Right atrium auricular region (tissue), 2 donors: Measurements from ENCODE around the gene DNAJC3. TPM values are rescaled to one million over a fixed set of nuclear protein-coding genes. Genes with fewer than 3 reads are reported as not detected.
A peak's percentile ranks its signal among the peaks of the same experiment; 100 is the strongest.

Experiments
- DNase-seq: peaks from one replicate; pipeline ENCODE4 v3.0.0-alpha.2; 2019; ENCODE audit warnings: low spot score
- H3K27ac ChIP-seq, 2 donors: fragments of 200-600 bp; sonication (generic); 1 replicate in 1 of 2; 2 replicates in 1 of 2; pipeline ENCODE4 v1.5.1; 2016 to 2019
- H3K27me3 ChIP-seq, 2 donors: fragments of 200-600 bp; sonication (generic); one replicate each; pipeline versions ENCODE4 v1.5.1 to v1.6.0; 2017 to 2019
- H3K36me3 ChIP-seq: fragments of 200-600 bp; sonication (generic); one replicate; pipeline ENCODE4 v1.5.1; 2016
- H3K4me1 ChIP-seq, 2 donors: fragments of 200-600 bp; sonication (generic); one replicate each; pipeline versions ENCODE4 v1.5.1 to v1.6.0; 2017 to 2019
- H3K4me3 ChIP-seq, 2 donors: fragments of 200-600 bp; sonication (generic); 1 replicate in 1 of 2; 2 replicates in 1 of 2; pipeline ENCODE4 v1.5.1; 2017 to 2019; ENCODE audit warnings: mild to moderate bottlenecking in 1 of 2, moderate library complexity in 1 of 2
- H3K9me3 ChIP-seq, 2 donors: fragments of 200-600 bp; sonication (generic); one replicate each; pipeline ENCODE4 v1.5.1; 2019
- CTCF ChIP-seq, 2 donors: fragments of 200-600 bp; sonication (generic); IDR thresholded peaks; one replicate each; pipeline ENCODE4 v1.5.1; 2019; ENCODE audit warnings: antibody characterized with exemption in 2 of 2
- total RNA-seq, 2 donors: library from RNA; depleted of rRNA; stranded (reverse); fragments of >200 nt; gene quantifications; one replicate each; pipeline ENCODE4 v1.1.0, GENCODE V29; 2016

The DNAJC3 gene
- total RNA-seq, 2 donors from 2014 or later = 32.6 to 37.7 TPM

GRCh38 chr13:95834134-95834765 is 157.3 kb downstream of the DNAJC3 start:
- peak; percentile 78 to 94 for TF ChIP-seq CTCF (IDR thresholded peaks at IDR 0.05)
- no peak overlapping the region for H3K4me3 ChIP-seq
- H3K9me3 ChIP-seq = peaks cover 0 to 14% of the 10 kb centered on the region in 2 donors
- no peaks in the 10 kb centered on the region for H3K27me3 ChIP-seq
- H3K36me3 ChIP-seq = no peaks in the 10 kb centered on the region
- no peak overlapping the region for H3K27ac ChIP-seq
- H3K4me1 ChIP-seq = peaks cover 0 to 5% of the 10 kb centered on the region in 2 donors
- peak; percentile 76 for DNase-seq

GRCh38 chr13:95841894-95842293 is 165.0 kb downstream of the DNAJC3 start:
- no peaks in the 10 kb centered on the region for H3K27me3 ChIP-seq
- H3K36me3 ChIP-seq = no peaks in the 10 kb centered on the region
- no peak for TF ChIP-seq CTCF (IDR thresholded peaks at IDR 0.05)
- no peak overlapping the region for H3K4me3 ChIP-seq
- peaks cover 0 to 18% of the 10 kb centered on the region in 2 donors for H3K9me3 ChIP-seq
- DNase-seq = no peak
- H3K4me1 ChIP-seq = no peaks in the 10 kb centered on the region
- no peak overlapping the region for H3K27ac ChIP-seq

- H3K4me3 ChIP-seq = no peak overlapping the region
- H3K27ac ChIP-seq = no peak overlapping the region
- no peaks in the 10 kb centered on the region for H3K4me1 ChIP-seq
- DNase-seq = no peak
- peaks cover 0 to 15% of the 10 kb centered on the region in 2 donors for H3K9me3 ChIP-seq
- no peak for TF ChIP-seq CTCF (IDR thresholded peaks at IDR 0.05)
- H3K36me3 ChIP-seq = no peaks in the 10 kb centered on the region
- no peaks in the 10 kb centered on the region for H3K27me3 ChIP-seq
Measured at GRCh38 chr13:95842898-95843297, 166.0 kb downstream of the DNAJC3 start.

Other genes with a start within 250 kb of the DNAJC3 start
- gene CLDN10, start 124.4 kb upstream of the DNAJC3 start, total RNA-seq = 1 to 10 TPM in 1 of 2 donors, not detected in 1; 1.1 TPM
- gene DZIP1, start 32.4 kb upstream of the DNAJC3 start, total RNA-seq = 1 to 10 TPM; 3.9 to 4.9 TPM